BE2C (cell line): Measurements from ENCODE around the gene POU2F1.
"Not testable (repeated sequence)": the region's sequence is repeated elsewhere in the genome, so short reads cannot be mapped to it uniquely, and the experiment has no call there.

Experiments used
- DNase-seq: peaks from one replicate; pipeline ENCODE4 v3.0.0-alpha.2; 2020
- H3K27me3 ChIP-seq: fragments of 250-450 bp; sonication (Bioruptor Pico); 2 replicates; pipeline ENCODE4 v1.5.1; 2020; ENCODE audit warnings: mild to moderate bottlenecking
- H3K36me3 ChIP-seq: fragments of 250-450 bp; sonication (Bioruptor Pico); 2 replicates; pipeline ENCODE4 v1.5.1; 2020; ENCODE audit warnings: mild to moderate bottlenecking
- H3K4me1 ChIP-seq: fragments of 250-450 bp; sonication (Bioruptor Pico); 2 replicates; pipeline ENCODE4 v1.5.1; 2020
- H3K4me3 ChIP-seq: 2 replicates; pipeline ENCODE4 v1.5.1; 2011; ENCODE audit warnings: low read depth, low read length
- H3K9me3 ChIP-seq: fragments of 250-450 bp; sonication (Bioruptor Pico); 2 replicates; pipeline ENCODE4 v1.5.1; 2020
- TF ChIP-seq, protein P1 (sequence below): IDR thresholded peaks from 2 replicates; pipeline ENCODE4 v1.5.1; 2012; ENCODE audit warnings: mild to moderate bottlenecking, low read depth, low read length

Gene POU2F1

DNA sequence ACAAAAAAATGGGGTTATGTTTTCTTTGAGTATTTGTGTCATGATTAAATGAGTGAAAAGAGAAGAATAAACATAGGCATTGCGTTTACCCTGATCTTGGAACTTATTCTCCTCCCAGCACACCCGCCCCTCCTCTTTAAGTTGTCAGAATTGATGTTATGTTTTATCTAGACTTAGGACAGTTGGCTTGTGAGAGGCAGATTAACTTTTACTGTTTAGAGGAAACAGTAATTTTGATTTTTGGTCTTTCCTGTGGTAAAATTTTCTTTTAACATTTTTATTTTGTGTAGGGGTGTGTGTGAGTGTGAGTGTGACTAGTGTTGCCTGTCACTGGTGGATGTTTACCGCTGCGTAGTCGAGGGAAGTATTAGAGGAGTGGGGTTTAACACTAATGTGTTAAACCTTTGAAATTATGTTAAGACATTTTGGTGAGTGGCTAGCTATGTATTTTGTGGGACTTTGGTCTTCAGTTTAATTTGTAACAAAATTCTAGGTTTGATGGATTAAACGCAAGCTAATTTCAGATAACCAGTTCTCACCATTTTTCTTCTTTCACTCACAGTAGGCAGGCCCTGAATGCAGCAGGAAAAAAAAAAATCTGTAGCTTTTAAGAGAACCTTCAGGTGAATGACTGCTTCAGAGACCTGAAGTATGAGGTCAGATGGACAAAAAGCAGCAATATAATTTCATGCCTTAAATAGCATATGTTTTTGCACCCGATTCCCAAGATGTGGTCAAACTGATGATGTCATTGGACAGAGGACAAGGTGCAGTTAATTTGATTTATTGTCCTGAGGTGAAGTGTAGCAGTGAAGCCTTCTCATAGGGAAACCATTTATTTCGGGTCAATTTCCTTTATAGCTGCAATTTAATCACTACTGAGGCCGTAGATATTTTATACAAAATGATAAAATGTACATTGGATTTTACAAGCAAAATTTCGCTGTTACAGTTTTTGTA lies 2.7 kb downstream of the POU2F1 start:
- no peaks in the 10 kb centered on the region for H3K27me3 ChIP-seq
- DNase-seq = no peak
- H3K4me3 ChIP-seq = no peak overlapping the region
- no peaks in the 10 kb centered on the region for H3K4me1 ChIP-seq
- H3K9me3 ChIP-seq = no peaks in the 10 kb centered on the region
- H3K36me3 ChIP-seq = no peaks in the 10 kb centered on the region
- TF ChIP-seq, protein P1, sequence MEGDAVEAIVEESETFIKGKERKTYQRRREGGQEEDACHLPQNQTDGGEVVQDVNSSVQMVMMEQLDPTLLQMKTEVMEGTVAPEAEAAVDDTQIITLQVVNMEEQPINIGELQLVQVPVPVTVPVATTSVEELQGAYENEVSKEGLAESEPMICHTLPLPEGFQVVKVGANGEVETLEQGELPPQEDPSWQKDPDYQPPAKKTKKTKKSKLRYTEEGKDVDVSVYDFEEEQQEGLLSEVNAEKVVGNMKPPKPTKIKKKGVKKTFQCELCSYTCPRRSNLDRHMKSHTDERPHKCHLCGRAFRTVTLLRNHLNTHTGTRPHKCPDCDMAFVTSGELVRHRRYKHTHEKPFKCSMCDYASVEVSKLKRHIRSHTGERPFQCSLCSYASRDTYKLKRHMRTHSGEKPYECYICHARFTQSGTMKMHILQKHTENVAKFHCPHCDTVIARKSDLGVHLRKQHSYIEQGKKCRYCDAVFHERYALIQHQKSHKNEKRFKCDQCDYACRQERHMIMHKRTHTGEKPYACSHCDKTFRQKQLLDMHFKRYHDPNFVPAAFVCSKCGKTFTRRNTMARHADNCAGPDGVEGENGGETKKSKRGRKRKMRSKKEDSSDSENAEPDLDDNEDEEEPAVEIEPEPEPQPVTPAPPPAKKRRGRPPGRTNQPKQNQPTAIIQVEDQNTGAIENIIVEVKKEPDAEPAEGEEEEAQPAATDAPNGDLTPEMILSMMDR = no peak

DNA sequence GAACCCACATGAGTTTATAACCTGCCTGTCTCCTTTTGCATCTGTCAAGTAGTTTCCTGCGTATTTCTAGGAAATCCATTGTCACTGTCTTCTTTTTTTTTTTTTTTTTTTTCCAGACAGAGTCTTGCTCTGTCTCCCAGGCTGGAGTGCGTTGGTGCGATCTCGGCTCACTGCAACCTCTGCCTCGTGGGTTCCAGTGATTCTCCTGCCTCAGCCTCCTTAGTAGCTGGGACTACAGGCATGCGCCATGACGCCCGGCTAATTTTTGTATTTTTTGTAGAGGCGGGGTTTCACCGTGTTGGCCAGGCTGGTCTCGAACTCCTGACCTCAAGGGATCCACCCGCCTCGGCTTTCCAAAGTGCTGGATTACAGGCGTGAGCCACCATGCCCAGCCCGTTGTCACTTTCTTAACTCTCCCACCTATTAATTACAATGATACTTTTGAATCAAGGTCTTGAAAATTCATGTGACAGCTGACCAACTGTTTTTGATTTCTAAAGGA lies 4.1 kb downstream of the POU2F1 start:
- not testable (repeated sequence) for H3K4me1 ChIP-seq, H3K4me3 ChIP-seq, H3K36me3 ChIP-seq, DNase-seq, H3K27me3 ChIP-seq, H3K9me3 ChIP-seq

DNA sequence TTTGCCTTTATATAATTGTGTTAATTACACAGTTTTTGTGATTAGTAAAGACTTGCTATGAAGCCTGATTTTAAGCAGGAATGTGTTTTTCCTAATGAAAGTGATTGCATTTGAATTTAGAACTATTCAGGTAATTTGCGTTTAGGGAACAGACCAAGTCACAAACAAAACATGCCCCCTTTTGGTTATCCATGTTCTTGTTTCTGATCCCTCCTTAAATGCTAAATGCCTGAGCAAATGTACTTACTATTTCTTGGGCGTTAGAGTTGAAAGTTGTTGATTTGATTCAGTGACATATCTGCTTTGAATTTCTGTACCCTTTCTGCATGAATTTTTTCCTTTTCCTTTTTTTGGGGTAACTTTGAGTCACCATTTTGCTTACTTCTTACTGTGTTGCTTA lies 5.2 kb downstream of the POU2F1 start:
- no peaks in the 10 kb centered on the region for H3K4me1 ChIP-seq

DNA sequence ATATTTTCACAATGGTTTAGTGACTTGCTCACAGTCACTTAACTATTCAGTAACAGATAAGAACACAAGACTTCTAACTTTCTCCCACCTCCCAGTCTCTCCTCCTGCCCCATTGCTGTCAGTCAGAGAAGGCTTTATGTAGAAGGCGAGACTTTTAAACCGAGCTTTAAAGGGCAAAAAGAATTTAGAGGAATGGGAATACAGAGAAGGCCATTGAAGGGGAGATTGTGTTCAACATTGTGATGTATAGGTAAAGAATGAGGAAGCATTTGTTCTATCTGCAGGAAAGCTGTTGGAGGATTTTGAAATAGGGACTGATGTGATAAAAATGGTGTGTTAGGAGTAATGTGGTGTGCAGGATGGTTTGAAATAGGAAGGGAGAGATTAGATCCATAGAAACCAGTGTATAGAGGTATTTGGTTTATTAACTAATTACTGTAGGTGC lies 7.3 kb downstream of the POU2F1 start:
- TF ChIP-seq, protein P1 = no peak
- Histone ChIP-seq H3K4me1 (no peaks in the 10 kb centered on the region), H3K27me3 (no peaks in the 10 kb centered on the region), H3K9me3 (no peaks in the 10 kb centered on the region), H3K4me3 (no peak overlapping the region), H3K36me3 (no peaks in the 10 kb centered on the region)
- DNase-seq = no peak

More for the DNA sequence above, 5.2 kb downstream of the POU2F1 start:
- TF ChIP-seq, protein P1 = no peak
- no peaks in the 10 kb centered on the region for H3K9me3 ChIP-seq
- no peak for DNase-seq
- no peaks in the 10 kb centered on the region for H3K36me3 ChIP-seq
- H3K27me3 ChIP-seq = no peaks in the 10 kb centered on the region
- H3K4me3 ChIP-seq = no peak overlapping the region

DNA sequence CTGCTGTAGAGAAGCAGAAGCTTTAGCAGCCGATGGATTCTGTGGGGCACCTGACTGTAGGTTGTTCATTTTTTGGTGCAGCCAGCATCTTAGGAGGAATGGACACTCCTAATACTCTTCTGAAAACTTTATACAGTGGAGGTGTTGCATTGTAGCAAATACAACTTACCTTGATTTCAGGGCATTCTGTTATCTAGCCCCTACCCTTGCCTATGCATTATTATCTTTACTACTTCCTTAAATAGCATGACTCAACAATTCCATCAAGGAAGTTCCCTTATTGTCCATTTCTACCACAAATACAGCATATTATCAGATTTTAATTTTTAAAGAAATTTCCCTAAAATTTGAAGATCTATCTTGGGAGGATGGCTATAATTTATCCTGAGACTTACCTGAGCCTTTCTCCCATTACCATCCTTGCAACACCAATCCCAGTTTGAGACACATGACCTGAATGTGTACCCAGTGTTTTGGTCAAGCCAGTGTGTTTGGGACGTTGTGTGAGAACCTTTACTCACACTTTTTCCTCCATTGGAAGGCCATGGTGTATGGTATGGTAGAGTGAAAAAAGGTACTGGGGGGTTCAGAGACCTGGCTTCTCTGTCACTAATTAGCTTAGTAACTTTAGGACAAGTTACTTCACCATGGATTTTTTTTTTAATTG lies 9.2 kb downstream of the POU2F1 start:
- TF ChIP-seq, protein P1 = no peak
- H3K4me3 ChIP-seq = no peak overlapping the region
- H3K4me1 ChIP-seq = peaks cover 5% of the 10 kb centered on the region
- DNase-seq = no peak
- no peaks in the 10 kb centered on the region for H3K36me3 ChIP-seq
- no peaks in the 10 kb centered on the region for H3K27me3 ChIP-seq
- H3K9me3 ChIP-seq = no peaks in the 10 kb centered on the region

DNA sequence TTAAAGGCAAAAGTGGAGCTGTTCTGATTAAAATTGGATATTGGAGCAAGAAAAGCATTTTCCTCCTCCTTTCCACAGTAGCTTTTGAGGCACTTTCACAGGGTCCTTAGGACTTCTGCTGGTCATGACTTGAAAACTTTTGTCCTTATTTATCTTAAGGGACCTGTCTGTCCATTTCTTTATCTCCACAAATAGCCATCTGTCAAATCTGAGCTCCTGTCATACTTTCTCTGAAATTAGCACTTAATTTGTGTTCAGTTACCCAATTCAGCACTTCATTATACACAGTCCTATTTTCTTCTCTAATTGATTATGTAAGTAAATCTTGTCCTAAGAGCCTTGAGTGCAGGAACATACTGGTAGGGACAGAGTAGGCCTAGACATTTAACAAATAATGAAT lies 9.8 kb downstream of the POU2F1 start:
- Histone ChIP-seq H3K4me1 (peaks cover 5% of the 10 kb centered on the region), H3K4me3 (no peak overlapping the region), H3K27me3 (no peaks in the 10 kb centered on the region), H3K9me3 (no peaks in the 10 kb centered on the region), H3K36me3 (no peaks in the 10 kb centered on the region)
- no peak for DNase-seq
- TF ChIP-seq, protein P1 = no peak
